Measurements from ENCODE around the gene PLIN4.

Gene PLIN4

DNA sequence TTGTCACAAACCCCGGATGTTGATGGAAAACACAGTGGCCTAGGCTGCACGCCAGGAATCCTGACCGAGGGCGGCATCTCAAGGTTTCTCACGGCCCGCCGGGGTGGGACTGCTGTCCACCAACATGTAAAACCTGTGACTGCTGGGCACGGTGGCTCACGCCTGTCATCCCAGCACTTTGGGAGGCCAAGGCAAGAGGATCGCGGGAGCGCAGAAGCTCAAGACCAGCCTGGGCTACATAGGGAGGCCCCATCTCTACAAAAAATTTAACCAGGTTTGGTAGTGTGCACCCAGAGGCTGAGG, 11.2 kb downstream of the PLIN4 start:
- no peaks in the 10 kb centered on the region for H3K36me3 ChIP-seq (ENCODE audit: insufficient read depth, low read length)
- no peak overlapping the region for H3K4me3 ChIP-seq
- TF ChIP-seq EZH2 (IDR thresholded peaks at IDR 0.05) (no peak), POLR2AphosphoS5 (IDR thresholded peaks at IDR 0.05; ENCODE audit: borderline replicate concordance, low read depth, low read length) (no peak), FOXP2 (optimal IDR thresholded peaks at IDR 0.05; ENCODE audit: control extremely low read depth, extremely low read length, insufficient read depth) (no peak)
- H3K9me3 ChIP-seq (ENCODE audit: low read depth, low read length): no peaks in the 10 kb centered on the region
- no peak overlapping the region for H3K27ac ChIP-seq
- no peak overlapping the region for H3K9ac ChIP-seq (ENCODE audit: insufficient read length)
- no peak for DNase-seq (ENCODE audit: low read depth, low spot score)

- H3K9me3 ChIP-seq (ENCODE audit: low read depth, low read length): no peaks in the 10 kb centered on the region
- H3K9ac ChIP-seq (ENCODE audit: insufficient read length): no peak overlapping the region
- no peak for DNase-seq (ENCODE audit: low read depth, low spot score)
- H3K27ac ChIP-seq: no peak overlapping the region
- H3K4me3 ChIP-seq: no peak overlapping the region
- TF ChIP-seq EZH2 (IDR thresholded peaks at IDR 0.05): no peak
- no peak for TF ChIP-seq POLR2AphosphoS5 (IDR thresholded peaks at IDR 0.05; ENCODE audit: borderline replicate concordance, low read depth, low read length)
- no peaks in the 10 kb centered on the region for H3K36me3 ChIP-seq (ENCODE audit: insufficient read depth, low read length)
These were observed 11.7 kb downstream of the PLIN4 start for GRCh38 chr19:4506449-4507149.

DNA sequence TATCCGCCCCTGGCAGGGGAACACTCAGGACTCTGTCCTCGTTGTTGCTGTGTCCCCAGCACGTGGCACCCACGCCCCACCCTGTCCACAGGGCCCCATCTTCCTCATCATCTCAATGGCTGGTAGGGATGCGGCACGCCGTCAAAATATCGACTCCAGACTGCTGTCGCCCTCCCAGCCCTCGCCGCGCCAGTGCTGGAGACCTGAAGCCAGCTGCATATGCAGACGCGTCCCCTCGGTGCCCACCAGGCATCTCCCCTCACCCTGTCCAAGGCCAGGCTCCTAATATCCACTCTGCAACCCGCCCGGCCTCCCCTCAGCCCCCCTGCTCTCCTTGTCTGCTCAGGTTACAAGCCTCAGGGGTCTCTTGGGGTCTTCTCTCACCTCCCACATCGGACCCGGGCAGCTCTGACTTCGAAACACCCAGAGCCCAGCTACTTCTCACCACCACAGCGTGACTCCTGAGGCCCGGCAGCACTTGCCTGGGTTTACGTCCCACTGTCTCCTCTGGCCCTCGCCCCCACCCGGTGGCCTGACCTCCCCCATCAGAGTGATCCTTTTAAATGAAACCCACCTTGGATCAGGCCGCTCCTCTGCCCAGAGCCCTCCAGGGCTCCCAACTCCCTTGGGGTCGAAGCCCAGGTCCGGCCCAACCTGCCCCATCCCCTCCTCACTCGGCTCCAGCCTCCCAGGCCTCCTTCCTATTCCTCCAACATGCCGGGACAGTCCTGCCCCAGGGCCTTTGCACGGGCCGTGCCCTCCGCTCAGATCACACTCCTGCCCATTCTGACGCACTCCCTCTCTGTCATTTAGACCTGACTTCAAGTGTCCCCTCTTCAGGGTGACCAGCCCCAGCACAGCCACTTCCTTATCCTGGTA, 12.5 kb downstream of the PLIN4 start:
- Histone ChIP-seq H3K36me3 (ENCODE audit: insufficient read depth, low read length) (no peaks in the 10 kb centered on the region), H3K9me3 (ENCODE audit: low read depth, low read length) (no peaks in the 10 kb centered on the region), H3K4me3 (no peak overlapping the region), H3K27ac (no peak overlapping the region), H3K9ac (ENCODE audit: insufficient read length) (no peak overlapping the region)
- DNase-seq (ENCODE audit: low read depth, low spot score): no peak
- TF ChIP-seq FOXP2 (optimal IDR thresholded peaks at IDR 0.05; ENCODE audit: control extremely low read depth, extremely low read length, insufficient read depth) (no peak), POLR2AphosphoS5 (IDR thresholded peaks at IDR 0.05; ENCODE audit: borderline replicate concordance, low read depth, low read length) (no peak), EZH2 (IDR thresholded peaks at IDR 0.05) (no peak)

DNA sequence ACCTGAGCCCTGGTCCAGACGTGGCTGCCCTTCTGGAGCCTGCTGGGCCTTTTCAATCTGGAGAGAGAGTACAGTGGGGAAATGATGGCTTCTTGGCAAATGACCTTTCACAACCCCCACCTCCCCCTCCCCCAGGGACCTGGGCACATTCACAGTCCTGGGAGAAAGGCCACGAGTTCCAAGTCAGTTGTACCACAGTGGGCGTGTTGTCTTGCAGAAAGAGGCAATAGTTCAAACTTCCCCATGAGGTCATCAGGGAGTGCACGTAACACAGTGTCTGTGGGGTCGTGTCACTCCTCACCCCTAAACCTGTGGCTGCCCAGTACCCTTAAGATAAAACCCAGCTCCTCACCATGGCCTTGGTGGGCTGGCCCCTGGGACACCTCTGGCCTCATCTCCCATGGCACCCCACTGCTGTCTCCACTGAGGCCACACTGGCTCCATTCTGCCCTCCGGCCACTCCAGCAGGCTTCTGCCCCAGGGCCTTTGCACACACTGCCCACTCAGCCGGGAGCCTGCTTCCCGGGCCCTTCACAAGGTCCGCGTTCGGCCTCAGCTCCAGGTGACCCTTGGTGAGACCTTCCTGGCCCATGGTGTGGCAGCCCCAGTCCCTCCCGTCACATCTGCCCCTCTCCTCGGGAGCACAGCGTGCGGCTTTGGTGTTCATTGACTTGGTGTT, 13.3 kb downstream of the PLIN4 start:
- H3K9ac ChIP-seq (ENCODE audit: insufficient read length): no peak overlapping the region
- TF ChIP-seq FOXP2 (optimal IDR thresholded peaks at IDR 0.05; ENCODE audit: control extremely low read depth, extremely low read length, insufficient read depth) (no peak), EZH2 (IDR thresholded peaks at IDR 0.05) (no peak), POLR2AphosphoS5 (IDR thresholded peaks at IDR 0.05; ENCODE audit: borderline replicate concordance, low read depth, low read length) (no peak)
- no peaks in the 10 kb centered on the region for H3K36me3 ChIP-seq (ENCODE audit: insufficient read depth, low read length)
- no peak for DNase-seq (ENCODE audit: low read depth, low spot score)
- H3K27ac ChIP-seq: no peak overlapping the region
- no peak overlapping the region for H3K4me3 ChIP-seq
- no peaks in the 10 kb centered on the region for H3K9me3 ChIP-seq (ENCODE audit: low read depth, low read length)

GRCh38 chr19:4504297-4504701, 14.0 kb downstream of the PLIN4 start:
- TF ChIP-seq EZH2 (IDR thresholded peaks at IDR 0.05): no peak
- TF ChIP-seq POLR2AphosphoS5 (IDR thresholded peaks at IDR 0.05; ENCODE audit: borderline replicate concordance, low read depth, low read length): no peak
- Histone ChIP-seq H3K36me3 (ENCODE audit: insufficient read depth, low read length) (no peaks in the 10 kb centered on the region), H3K4me3 (no peak overlapping the region), H3K9me3 (ENCODE audit: low read depth, low read length) (no peaks in the 10 kb centered on the region), H3K27ac (no peak overlapping the region), H3K9ac (ENCODE audit: insufficient read length) (no peak overlapping the region)
- DNase-seq (ENCODE audit: low read depth, low spot score): no peak

GRCh38 chr19:4503825-4504170, 14.5 kb downstream of the PLIN4 start:
- DNase-seq (ENCODE audit: low read depth, low spot score): no peak
- H3K9ac ChIP-seq (ENCODE audit: insufficient read length): no peak overlapping the region

GRCh38 chr19:4503132-4503824, 15.0 kb downstream of the PLIN4 start:
- H3K9me3 ChIP-seq (ENCODE audit: low read depth, low read length): no peaks in the 10 kb centered on the region
- no peak overlapping the region for H3K27ac ChIP-seq
- peaks cover under 1% of the 10 kb centered on the region; the same call in 1 of the 2 replicates for H3K36me3 ChIP-seq (ENCODE audit: insufficient read depth, low read length)
- no peak overlapping the region for H3K9ac ChIP-seq (ENCODE audit: insufficient read length)
- TF ChIP-seq POLR2AphosphoS5 (IDR thresholded peaks at IDR 0.05; ENCODE audit: borderline replicate concordance, low read depth, low read length) (no peak), FOXP2 (optimal IDR thresholded peaks at IDR 0.05; ENCODE audit: control extremely low read depth, extremely low read length, insufficient read depth) (no peak), EZH2 (IDR thresholded peaks at IDR 0.05) (no peak)
- DNase-seq (ENCODE audit: low read depth, low spot score): no peak
- no peak overlapping the region for H3K4me3 ChIP-seq

More at GRCh38 chr19:4503825-4504170, 14.5 kb downstream of the PLIN4 start:
- TF ChIP-seq POLR2AphosphoS5 (IDR thresholded peaks at IDR 0.05; ENCODE audit: borderline replicate concordance, low read depth, low read length) (no peak), EZH2 (IDR thresholded peaks at IDR 0.05) (no peak), FOXP2 (optimal IDR thresholded peaks at IDR 0.05; ENCODE audit: control extremely low read depth, extremely low read length, insufficient read depth) (no peak)
- no peak overlapping the region for H3K4me3 ChIP-seq
- no peak overlapping the region for H3K27ac ChIP-seq
- H3K36me3 ChIP-seq (ENCODE audit: insufficient read depth, low read length): no peaks in the 10 kb centered on the region; the same call in 1 of the 2 replicates
- no peaks in the 10 kb centered on the region for H3K9me3 ChIP-seq (ENCODE audit: low read depth, low read length)

Data from SK-N-MC (cell line).